ES-I3 (cell line): ENCODE results near the gene WBP1.
"Not testable (repeated sequence)": the region's sequence is repeated elsewhere in the genome, so short reads cannot be mapped to it uniquely, and the experiment has no call there.

Experiments
- H3K36me3 ChIP-seq: 2 replicates; pipeline ENCODE4 v1.6.1; 2013; ENCODE audit warnings: mild to moderate bottlenecking, low read length, control low read depth, moderate library complexity; ENCODE audit not compliant: insufficient read depth
- H3K4me1 ChIP-seq: 2 replicates; pipeline ENCODE4 v1.6.1; 2013; ENCODE audit warnings: mild to moderate bottlenecking, control low read depth, low read length; ENCODE audit not compliant: insufficient read depth
- H3K9ac ChIP-seq: 2 replicates; pipeline ENCODE4 v1.6.1; 2013; ENCODE audit warnings: low read depth, mild to moderate bottlenecking, low read length, moderate library complexity
- H3K9me3 ChIP-seq: 2 replicates; pipeline ENCODE4 v1.6.1; 2013; ENCODE audit warnings: mild to moderate bottlenecking, low read length, moderate library complexity; ENCODE audit not compliant: control insufficient read depth, insufficient read depth

The WBP1 gene

GRCh38 chr2:74439373-74439772, 18.9 kb upstream of the WBP1 start:
- Histone ChIP-seq H3K9ac (peak overlapping the region; percentile 73), H3K4me1 (peaks cover 36% of the 10 kb centered on the region), H3K36me3 (no peaks in the 10 kb centered on the region), H3K9me3 (no peaks in the 10 kb centered on the region)

GRCh38 chr2:74439803-74440377, 18.3 kb upstream of the WBP1 start:
- no peaks in the 10 kb centered on the region for H3K9me3 ChIP-seq
- peaks cover 41% of the 10 kb centered on the region for H3K4me1 ChIP-seq
- no peaks in the 10 kb centered on the region for H3K36me3 ChIP-seq
- H3K9ac ChIP-seq, result peak overlapping the region; percentile 73

- H3K36me3 ChIP-seq, result no peaks in the 10 kb centered on the region
- H3K9me3 ChIP-seq, result no peaks in the 10 kb centered on the region
- H3K4me1 ChIP-seq, result peaks cover 41% of the 10 kb centered on the region
- peak overlapping the region; percentile 73 for H3K9ac ChIP-seq
Measured at GRCh38 chr2:74440378-74441169, 17.7 kb upstream of the WBP1 start.

GRCh38 chr2:74441170-74441689, 17.0 kb upstream of the WBP1 start:
- no peaks in the 10 kb centered on the region for H3K9me3 ChIP-seq
- no peaks in the 10 kb centered on the region for H3K36me3 ChIP-seq
- peaks cover 41% of the 10 kb centered on the region for H3K4me1 ChIP-seq
- H3K9ac ChIP-seq, result peak overlapping the region; percentile 73

- peak within 1 kb of the TSS; percentile 73 for H3K9ac ChIP-seq
- peaks cover 39% of the 10 kb centered on the region for H3K4me1 ChIP-seq
- H3K9me3 ChIP-seq, result no peaks in the 10 kb centered on the region
- H3K36me3 ChIP-seq, result no peaks in the 10 kb centered on the region
Measured at GRCh38 chr2:74441690-74442482, 16.4 kb upstream of the WBP1 start, which contains the start of gene RTKN. Gene RTKN, minus strand, starts transcription at chr2:74441937. Its CDS starts 121 bp downstream, at chr2:74441816.

GRCh38 chr2:74442483-74443297, 15.5 kb upstream of the WBP1 start:
- Histone ChIP-seq H3K9ac (peak overlapping the region; percentile 73), H3K4me1 (peaks cover 31% of the 10 kb centered on the region)
- H3K9me3 ChIP-seq, H3K36me3 ChIP-seq: not testable (repeated sequence)

GRCh38 chr2:74444498-74445318, 13.5 kb upstream of the WBP1 start:
- H3K4me1 ChIP-seq, result peaks cover 11% of the 10 kb centered on the region
- H3K9ac ChIP-seq, result no peak overlapping the region
- H3K9me3 ChIP-seq, result no peaks in the 10 kb centered on the region
- H3K36me3 ChIP-seq, result no peaks in the 10 kb centered on the region

GRCh38 chr2:74447230-74447999, 10.8 kb upstream of the WBP1 start:
- peaks cover 11% of the 10 kb centered on the region for H3K4me1 ChIP-seq
- H3K9ac ChIP-seq, result no peak overlapping the region
- no peaks in the 10 kb centered on the region for H3K36me3 ChIP-seq
- no peaks in the 10 kb centered on the region for H3K9me3 ChIP-seq

- Histone ChIP-seq H3K36me3 (no peaks in the 10 kb centered on the region), H3K9me3 (no peaks in the 10 kb centered on the region), H3K9ac (no peak overlapping the region), H3K4me1 (peaks cover 15% of the 10 kb centered on the region)
Measured at GRCh38 chr2:74448771-74449170, 9.5 kb upstream of the WBP1 start.

GRCh38 chr2:74450570-74451190, 7.6 kb upstream of the WBP1 start:
- Histone ChIP-seq H3K9me3 (no peaks in the 10 kb centered on the region), H3K4me1 (peaks cover 5% of the 10 kb centered on the region; the same call in 1 of the 2 replicates), H3K36me3 (no peaks in the 10 kb centered on the region), H3K9ac (no peak overlapping the region)

- Histone ChIP-seq H3K9me3 (no peaks in the 10 kb centered on the region), H3K9ac (peak within 1 kb of the TSS; percentile 95), H3K4me1 (peaks cover 16% of the 10 kb centered on the region), H3K36me3 (no peaks in the 10 kb centered on the region)
Measured at GRCh38 chr2:74454654-74455511, 3.4 kb upstream of the WBP1 start, which contains the start of gene INO80B. Gene INO80B, plus strand, starts transcription at chr2:74455087. Its CDS starts 30 bp downstream, at chr2:74455117.
